DMS79 (cell line): ENCODE measurements around the gene PIK3R3.
A peak's percentile ranks its signal among the peaks of the same experiment; 100 is the strongest.
"Not testable (repeated sequence)": the region's sequence is repeated elsewhere in the genome, so short reads cannot be mapped to it uniquely, and the experiment has no call there.

Experiments used
- DNase-seq: peaks from one replicate; lab custom pipeline; 2025; lab: John Stamatoyannopoulos, UW

The PIK3R3 gene

DNA sequence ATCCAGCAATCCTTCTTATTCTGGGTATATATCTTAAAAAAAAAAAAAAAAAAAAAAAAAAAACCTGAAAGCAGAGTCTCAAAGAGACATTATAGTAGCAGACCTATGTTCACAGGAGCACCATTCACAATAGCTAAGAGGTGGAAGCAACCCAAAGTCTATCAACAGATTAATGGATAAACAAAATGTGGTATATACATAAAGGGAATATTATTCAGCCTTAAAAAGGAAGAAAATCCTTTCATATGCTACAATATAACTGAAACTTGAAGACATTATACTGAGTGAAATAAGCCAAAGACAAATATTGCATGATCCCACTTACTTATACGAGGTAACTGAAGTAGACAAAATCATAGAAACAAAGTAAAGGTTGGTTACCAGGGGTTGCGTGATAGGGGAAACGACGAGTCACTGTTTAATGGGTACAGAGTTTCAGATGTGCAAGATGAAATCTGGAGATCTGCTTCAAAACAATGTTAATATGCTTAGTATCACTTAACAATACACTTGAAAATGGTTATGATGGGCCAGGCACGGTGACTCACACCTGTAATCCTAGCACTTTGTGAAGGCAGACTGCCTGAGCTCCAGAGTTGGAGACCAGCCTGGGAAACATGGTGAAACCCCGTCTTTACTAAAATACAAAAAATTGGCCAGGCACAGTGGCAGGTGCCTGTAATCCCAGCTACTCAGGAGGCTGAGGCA, 29.5 kb downstream of the PIK3R3 start:
- DNase-seq, result no peak

DNA sequence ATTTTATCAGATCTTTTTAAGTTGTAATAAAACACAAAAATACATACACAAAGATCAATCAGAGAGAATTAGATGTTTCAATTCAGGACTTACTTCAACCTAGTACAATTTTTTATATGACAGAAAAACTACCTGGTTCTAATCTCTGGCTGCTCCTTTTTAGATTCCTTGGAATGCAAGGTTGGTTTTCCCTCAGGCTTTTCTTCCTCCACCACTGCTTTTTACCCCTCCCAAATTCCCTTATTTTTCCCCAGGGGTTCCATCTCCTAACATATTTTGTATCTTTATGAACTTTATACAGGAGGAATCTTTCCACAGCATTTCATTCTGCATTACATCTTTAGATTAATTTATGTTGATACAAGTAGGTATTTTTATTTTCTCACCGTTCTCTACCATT, 33.2 kb downstream of the PIK3R3 start:
- DNase-seq, result no peak

DNA sequence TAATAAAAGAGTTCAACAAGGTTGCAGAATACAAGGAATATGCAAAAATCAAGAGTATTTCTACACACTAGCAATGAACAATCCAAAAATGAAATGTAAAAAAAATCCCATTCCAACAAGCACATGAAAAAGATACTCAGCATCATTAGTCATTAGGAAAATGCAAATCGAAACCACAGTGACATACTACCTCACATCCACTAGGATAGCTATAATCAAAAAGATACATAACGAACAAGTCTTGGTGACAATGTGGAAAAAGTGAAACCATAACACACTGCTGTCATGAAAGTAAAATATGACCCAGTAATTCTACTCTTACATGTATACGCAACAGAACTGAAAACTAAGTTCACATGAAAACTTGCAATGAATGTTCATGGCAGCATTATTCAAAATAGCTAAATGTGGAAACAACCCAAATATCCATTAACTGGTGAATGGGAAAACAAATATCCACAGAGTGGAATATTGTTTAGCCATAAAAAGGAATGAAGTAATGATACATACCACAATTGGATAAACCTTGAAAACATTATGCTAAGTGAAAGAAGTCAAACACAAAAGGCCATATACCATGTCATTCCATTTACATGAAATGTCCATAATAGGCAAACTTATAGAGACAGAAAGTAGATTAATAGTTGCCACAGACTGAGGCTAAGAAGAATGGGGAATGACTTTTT, 34.3 kb downstream of the PIK3R3 start:
- no peak for DNase-seq

DNA sequence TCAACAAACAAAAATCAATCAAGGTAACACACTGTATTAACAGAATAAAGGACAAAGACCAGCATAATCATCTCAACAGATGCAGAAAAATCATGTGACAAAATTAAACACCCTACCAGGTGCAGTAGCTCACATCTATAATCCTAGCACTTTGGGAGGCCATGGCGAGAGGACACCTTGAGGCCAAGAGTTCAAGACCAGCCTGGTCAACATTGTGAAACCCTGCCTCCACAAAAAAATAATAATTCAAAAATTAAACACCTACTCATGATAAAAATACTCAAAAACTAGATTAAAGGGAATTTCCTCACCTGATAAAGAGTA, 35.3 kb downstream of the PIK3R3 start:
- DNase-seq, result no peak

DNA sequence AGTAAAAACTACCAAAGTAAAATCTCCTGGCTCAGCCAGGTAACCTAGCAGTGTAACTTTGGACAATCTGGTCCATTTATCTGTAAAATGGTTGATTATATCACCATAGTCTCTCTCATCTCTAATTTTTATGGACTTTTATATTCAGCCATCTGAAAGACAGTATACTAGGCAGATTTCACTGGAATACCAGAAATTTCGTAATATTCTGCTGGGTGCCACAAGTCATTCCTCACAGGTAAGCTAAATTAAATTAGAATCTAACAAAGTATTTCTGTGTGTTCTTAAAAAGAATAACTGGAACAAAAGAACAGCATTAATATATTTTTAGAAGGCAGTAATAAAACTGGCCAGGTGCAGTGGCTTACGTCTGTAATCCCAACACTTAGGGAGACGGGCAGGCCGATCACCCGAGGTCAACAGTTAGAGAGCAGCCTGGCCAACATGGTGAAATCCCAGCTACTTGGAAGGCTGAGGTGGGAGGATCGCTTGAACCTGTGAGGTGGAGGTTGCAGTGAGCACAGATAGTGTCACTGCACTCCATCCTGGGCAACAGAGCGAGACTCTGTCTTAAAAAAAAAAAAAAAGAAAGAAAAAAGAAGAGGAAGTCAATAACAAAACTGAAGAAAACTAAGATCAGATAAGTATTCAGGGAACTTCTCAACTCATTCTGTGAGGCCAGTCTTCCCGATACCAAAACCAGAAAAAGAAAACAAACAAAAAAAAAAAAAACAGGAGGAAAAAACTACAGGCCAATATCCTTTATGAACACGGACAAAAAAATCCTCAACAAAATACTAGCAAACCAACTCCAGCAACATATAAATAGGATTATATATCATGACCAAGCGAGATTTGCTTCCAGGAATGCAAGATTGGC, 35.9 kb downstream of the PIK3R3 start:
- DNase-seq, result no peak

DNA sequence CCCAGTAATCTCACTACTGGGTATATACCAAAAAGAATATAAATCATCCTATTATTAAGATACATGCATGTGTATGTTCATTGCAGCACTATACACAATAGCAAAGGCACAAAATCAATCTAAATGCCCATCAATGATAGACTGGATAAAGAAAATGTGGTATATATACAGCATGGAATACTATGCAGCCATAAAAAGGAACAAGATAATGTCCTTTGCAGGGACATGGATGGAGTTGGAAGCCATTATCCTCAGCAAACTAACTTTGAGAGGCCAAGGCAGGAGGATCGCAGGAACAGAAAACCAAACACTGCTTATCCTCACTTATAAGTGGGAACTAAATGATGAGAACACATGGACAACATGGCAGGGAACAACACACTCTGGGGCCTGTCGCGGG, 37.3 kb downstream of the PIK3R3 start:
- DNase-seq, result not testable (repeated sequence)

DNA sequence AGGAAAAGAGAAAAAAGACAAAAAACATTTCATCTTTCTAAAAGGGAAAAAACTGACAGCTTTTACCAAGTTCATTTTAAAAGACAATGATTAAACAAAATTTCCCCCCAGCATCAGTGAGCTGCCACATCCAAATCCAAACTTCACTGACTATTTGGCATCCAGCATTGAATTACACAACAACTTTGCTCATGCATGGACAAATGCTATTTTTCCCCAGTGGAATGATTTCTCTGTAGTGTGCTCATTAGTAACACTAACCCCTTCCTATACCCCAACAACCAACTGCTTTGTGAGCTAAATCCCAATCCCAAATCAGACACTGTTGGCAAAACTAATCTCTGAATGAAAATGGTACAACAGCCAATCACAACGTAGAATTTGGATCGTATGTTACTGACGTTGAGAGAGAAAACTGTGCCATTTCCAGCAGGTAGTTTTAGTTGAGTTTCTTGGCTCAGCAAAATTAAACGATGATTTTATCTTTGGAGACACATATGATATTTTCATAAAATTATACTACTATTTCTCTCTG, 37.9 kb downstream of the PIK3R3 start:
- DNase-seq, result no peak

DNA sequence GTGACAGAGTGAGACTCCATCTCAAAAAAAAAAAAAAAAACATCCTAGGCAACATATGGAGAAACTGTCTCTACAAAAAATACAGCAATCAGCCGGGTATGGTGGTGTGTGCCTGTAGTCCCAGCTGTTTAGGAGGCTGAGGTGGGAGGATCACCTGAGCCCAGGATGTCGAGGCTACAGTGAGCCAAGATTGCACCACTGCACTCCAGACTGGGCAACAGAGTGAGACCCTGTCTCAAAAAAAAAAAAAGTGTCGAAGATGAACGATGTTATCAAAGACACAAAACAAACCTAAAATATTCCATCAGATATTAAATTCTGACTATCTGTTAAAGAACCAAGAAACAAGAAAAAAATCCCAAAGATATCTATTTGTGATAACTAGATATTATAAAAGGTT, 38.6 kb downstream of the PIK3R3 start:
- not testable (repeated sequence) for DNase-seq

DNA sequence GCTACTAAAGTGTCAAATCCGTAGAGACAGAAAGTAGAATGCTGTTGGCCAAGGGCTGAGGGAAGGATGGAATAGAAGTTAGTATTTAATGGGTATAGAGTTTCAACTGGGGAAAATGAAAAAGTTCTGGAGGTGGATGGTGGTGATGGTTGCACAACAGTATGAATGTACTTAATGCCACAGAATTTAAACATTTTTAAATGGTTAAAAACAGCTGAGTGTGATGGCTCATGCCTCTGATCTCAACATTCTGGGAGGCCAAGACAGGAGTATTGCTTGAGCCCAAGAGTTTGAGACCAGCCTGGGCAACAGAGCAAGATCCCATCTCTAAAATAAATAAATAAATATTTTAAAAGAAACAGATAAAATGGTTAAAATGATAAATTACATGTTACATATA, 44.5 kb downstream of the PIK3R3 start:
- DNase-seq, result no peak

DNA sequence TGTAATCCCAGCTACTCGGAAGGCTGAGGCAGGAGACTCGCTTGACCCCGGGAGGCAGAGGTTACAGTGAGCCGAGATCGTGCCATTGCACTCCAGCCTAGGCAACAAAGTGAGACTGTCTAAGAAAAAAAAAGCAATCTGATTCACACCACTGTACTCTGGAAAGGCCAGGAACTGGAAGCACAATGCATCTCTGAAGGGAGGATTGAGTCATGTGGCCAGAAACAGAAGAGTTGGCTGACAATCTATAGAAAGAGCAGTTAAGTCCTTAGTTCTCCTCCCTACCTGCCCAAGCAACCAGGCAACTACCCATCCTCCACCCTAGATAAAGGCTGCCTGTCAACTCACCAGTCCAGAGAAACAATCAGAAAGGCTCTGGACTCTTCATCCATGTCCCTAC, 45.9 kb downstream of the PIK3R3 start:
- no peak for DNase-seq

DNA sequence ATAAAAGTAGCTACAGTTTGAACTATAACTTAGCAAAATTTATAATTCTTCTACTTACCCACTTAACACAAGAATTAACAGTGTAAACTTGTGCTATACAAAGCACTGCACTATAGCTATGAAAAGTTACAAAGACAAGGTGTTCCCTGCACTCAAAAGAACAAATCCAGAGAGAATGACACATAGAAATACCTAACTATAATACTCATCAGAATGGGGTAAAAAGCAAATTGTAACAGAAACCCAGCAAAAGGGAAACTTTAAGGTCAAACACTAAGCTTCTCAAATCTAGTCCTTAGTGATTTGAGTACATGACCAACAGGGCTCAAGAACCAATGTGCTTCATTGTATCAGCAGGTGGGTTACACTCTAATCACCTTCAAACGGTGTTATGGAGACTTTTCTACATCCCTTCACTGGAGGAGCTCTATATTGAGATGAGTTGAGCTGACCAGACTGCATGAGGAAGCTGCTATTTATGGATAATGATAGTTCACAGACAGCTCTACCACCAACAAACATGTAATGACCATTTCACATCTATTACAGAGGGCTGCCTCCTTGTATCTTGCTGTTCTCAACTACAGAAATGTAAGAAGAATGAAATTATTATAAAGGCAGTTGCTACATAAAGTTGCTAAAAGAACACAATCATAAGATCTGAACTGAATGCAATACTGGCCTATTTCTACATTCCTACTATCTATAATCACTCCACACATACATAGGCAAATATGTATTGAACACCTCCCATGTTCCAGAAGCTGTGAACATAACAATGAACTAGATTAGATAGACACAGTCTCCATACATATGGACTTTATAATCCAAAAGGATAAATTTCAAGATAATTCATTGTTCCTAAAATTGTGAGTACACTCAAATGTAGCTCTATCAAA, 47.6 kb downstream of the PIK3R3 start:
- DNase-seq, result no peak

DNA sequence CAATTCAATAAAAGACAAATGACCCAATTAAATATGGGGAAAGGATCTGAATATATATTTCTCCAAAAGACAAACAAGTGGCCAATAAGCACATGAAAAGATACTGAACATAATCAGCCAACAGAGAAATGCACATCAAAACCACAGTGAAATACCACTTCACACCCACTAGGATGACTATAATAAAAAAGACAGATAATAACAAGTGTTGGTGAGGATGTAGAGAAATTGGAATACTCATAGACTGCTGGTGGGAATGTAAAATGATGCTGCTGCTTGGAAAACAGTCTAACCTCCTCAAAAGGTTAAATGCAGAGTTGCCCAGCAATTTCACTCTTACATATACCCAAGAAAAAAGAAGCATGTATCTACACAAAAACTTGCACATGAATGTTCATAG, 48.9 kb downstream of the PIK3R3 start:
- DNase-seq, result no peak

DNA sequence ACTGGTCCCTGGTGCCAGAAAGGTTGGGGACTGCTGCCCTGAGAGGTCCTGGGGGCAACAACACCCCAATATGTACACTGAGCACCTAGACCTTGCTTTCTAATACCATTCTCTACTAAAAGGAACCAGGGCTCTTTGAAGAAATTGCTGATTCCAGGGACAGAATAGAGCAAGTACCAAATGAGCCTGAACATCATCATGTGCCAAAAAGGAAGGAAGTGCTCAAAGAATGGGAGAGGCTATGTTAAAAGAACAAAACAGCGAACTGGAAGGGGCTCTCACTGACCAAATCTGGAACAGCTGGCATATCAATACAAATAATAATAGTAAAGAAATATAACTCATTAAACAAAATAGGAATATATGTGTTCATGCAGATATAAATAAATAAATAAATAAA, 50.8 kb downstream of the PIK3R3 start:
- DNase-seq, result no peak

DNA sequence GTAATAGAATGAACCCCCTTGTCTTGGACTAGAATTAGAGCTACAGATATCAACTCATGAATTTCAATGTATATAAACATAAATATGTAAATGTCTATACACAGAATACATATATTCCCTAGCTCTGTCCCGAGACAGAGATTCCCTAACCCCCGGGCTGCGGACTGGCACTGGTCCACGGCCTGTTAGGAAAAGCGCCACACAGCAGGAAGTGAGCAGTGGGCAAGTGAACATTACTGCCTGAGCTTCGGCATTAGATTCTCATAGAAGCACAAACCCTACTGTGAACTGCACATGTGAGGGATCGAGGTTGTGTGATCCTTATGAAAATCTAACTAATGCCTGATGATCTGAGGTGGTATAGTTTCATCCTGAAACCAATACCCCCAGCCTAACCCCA, 51.2 kb downstream of the PIK3R3 start:
- DNase-seq, result no peak

DNA sequence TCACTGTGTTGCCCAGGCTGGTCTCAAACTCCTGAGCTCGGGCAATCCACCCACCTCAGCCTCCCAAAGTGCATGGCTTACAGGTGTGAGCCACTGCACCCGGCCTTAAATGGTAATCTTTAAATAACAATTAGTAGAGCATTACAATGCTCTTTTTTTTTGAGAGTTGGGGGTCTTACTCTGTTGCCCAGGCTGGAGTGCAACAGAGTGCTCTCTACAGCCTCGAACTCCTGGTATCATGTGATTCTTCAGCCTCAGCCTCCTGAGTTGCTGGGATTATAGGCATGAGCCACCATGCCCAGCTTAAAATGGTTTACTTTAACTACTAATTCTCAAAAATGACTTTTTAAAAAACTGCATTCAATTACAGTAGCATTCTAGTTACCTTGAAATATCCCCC, 52.2 kb downstream of the PIK3R3 start:
- DNase-seq, result no peak

DNA sequence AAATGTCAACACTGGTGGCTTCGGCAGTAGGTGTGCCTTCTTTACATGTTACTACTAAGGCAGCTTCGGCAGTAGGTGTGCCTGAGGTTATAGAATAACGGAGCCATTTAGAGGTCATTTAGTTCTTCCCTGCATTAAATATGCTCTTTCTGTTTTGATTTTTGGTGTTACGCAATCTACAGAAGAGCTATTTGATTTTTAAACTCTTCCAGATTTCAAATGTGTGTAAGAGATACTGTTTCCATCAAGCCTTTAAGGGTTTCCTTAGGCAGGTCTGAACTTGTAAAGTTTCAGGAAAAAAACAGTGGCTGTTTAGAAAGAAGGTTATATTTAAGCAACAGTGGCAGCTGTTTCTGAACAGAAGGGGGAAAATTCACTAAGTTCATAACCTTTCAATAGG, 54.8 kb downstream of the PIK3R3 start:
- peak; percentile 6 for DNase-seq

DNA sequence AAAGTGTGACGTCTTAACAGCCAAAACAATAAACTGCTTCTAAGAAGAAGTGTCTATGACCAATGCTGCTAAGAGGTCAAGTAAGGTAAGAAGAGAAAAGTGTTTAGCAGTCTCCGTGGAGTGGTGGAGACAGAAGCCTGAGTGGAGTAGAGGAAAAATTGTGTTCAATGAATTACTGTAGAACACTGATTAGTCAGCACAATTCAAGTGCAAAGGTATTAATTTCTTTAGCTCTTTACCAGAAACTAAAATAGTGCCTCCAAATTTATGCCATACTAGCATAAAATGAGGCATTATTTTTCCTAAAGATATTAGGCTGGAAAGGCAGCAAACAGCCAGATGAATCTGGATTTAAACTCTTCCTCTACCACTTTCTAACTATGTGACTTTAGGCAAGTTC, 56.1 kb downstream of the PIK3R3 start:
- DNase-seq, result no peak

DNA sequence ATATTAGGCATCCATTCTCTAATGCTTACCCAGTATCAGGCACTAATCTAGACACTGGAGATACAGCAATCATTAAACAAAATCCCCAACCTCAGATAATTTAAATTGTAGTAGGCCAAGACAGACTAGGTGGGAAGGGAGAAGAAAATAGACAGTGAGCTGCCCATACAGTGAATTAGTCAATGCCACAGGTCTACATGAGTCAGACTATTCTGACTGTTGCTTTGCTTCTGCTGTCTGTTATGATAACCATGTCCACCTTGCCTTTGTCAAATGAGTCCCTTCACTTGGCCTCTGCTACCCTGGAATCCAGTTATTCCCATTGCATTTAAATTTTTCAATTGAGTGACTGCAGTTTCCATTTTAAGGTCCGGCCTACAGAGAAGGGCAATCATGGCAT, 59.5 kb downstream of the PIK3R3 start:
- no peak for DNase-seq

DNA sequence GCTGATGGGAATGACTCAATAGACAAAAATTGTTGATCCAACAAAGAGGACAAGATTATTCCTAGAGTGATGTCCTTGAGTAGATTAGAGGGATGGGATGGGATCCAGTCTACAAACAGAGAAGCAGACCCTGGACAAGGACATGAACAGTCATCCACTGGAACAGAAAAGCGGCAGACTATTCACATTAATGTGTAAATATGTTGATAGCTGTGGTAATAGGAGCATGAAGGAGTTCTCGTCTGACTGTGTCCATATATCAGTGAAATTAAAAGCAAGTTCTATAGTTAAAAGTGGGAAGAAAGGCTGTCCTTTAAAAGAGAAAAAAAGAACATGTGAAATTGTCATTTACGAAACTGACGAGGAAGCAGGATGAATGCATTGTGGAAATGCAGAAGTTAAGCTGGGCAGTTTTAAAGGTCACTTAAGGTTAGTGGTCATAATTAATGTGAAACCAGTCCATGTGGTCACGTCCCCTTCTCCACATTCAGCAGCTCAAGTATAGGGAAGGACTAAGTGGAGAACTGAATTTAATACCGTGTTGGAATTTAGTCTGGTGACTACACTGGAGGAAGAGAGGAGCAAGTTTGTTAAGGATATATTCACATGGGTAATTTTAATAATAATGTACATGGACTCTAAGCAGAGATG, 62.1 kb downstream of the PIK3R3 start:
- DNase-seq, result no peak

DNA sequence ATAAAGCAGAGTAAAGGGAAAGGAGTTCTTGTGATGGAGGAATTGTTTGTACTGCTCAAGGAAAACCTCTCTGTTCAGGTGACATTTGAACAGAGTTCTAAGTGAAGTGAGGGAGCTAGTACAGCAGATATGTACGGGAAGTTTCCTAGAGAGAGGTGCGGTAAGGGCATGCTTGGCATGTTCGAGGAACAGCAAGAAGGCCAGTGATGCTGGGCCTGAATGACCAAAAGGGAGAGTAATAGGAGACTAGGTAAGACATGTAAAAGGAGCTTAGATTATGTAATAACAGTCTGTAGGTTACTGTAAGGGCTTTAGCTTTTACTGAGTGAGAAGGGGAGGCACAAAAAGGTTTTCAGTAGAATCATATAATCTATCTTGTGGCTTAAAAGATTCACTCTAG, 63.9 kb downstream of the PIK3R3 start:
- no peak for DNase-seq

DNA sequence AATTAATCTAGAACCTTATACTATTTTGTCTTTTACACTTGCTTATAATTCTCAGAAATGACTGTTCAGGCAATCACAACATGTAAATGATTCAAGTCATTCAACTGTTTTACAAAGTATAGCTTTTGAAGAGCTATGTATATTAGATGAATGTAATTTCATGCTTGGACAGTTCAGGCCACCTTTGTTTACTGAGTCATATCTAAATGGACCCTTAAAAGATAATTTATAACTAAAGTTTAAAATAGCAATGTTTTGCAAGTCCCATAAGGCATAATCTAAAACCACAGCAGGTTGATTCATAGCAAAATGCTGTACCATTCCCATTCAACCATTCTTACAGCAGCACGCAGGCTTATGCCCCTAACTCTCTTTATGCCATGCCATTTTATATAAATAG, 64.8 kb downstream of the PIK3R3 start:
- DNase-seq, result no peak
